Mesothelial cell of epicardium (in vitro differentiated cells): ENCODE data around the gene C1QB. TPM values are rescaled to one million over a fixed set of nuclear protein-coding genes. Genes with fewer than 3 reads are reported as not detected.

Experiments
- DNase-seq, 2 experiments: peaks; one replicate each; pipeline ENCODE4 v3.0.0; 2021; ENCODE audit warnings: low spot score in 2 of 2; ENCODE audit not compliant: unreplicated experiment in 2 of 2
- H3K27ac Mint-ChIP-seq: 2 replicates; pipeline ENCODE4 v1.8.0; 2021; ENCODE audit warnings: mixed read lengths
- H3K27me3 Mint-ChIP-seq: 2 replicates; pipeline ENCODE4 v1.8.0; 2021; ENCODE audit warnings: low read depth, mixed read lengths
- H3K36me3 Mint-ChIP-seq: 2 replicates; pipeline ENCODE4 v1.8.0; 2021; ENCODE audit warnings: mixed read lengths
- H3K4me1 Mint-ChIP-seq: 2 replicates; pipeline ENCODE4 v1.8.0; 2021; ENCODE audit warnings: mixed read lengths
- H3K4me3 Mint-ChIP-seq: 2 replicates; pipeline ENCODE4 v1.8.0; 2021; ENCODE audit warnings: mild to moderate bottlenecking, moderate library complexity, mixed read lengths
- H3K9me3 Mint-ChIP-seq: 2 replicates; pipeline ENCODE4 v1.8.0; 2021; ENCODE audit warnings: mixed read lengths
- total RNA-seq: library from RNA; stranded (reverse); gene quantifications from 3 replicates; pipeline ENCODE4 v1.2.1, GENCODE V29; 2021
- TF ChIP-seq, protein P1 (sequence below): fragments of 200-600 bp; sonication (generic); IDR thresholded peaks from one replicate; pipeline ENCODE4 v1.5.0; 2021; ENCODE audit warnings: antibody characterized with exemption; ENCODE audit not compliant: unreplicated experiment

The C1QB gene
- total RNA-seq, 1 donor from 2014 or later = not detected

DNA sequence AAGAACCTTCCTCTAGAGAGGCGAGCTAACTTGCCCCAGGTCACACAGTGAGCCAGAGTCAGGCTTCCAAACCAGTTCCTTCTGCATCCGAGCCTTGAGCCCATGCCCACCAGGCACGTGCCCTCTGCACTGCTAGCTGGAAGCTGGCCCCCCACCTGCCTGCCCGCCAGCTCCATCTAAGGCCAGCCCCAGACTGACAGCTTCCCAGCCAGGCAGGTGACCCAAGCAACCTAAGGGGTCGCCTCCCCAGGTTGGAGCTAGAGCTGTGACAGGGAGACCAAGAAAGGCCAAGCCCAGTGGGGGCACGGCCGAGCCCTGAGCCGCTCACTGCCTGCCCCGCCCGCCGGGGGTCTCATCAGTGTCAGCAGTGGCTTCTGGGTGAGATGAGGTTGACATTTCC lies 36.5 kb upstream of the C1QB start:
- Mint-ChIP-seq H3K9me3 (no peaks in the 10 kb centered on the region), H3K27me3 (peaks cover 77% of the 10 kb centered on the region), H3K4me1 (no peaks in the 10 kb centered on the region), H3K4me3 (no peak overlapping the region), H3K27ac (no peak overlapping the region), H3K36me3 (no peaks in the 10 kb centered on the region)
- TF ChIP-seq, protein P1, sequence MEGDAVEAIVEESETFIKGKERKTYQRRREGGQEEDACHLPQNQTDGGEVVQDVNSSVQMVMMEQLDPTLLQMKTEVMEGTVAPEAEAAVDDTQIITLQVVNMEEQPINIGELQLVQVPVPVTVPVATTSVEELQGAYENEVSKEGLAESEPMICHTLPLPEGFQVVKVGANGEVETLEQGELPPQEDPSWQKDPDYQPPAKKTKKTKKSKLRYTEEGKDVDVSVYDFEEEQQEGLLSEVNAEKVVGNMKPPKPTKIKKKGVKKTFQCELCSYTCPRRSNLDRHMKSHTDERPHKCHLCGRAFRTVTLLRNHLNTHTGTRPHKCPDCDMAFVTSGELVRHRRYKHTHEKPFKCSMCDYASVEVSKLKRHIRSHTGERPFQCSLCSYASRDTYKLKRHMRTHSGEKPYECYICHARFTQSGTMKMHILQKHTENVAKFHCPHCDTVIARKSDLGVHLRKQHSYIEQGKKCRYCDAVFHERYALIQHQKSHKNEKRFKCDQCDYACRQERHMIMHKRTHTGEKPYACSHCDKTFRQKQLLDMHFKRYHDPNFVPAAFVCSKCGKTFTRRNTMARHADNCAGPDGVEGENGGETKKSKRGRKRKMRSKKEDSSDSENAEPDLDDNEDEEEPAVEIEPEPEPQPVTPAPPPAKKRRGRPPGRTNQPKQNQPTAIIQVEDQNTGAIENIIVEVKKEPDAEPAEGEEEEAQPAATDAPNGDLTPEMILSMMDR = no peak
- no peak for DNase-seq

DNA sequence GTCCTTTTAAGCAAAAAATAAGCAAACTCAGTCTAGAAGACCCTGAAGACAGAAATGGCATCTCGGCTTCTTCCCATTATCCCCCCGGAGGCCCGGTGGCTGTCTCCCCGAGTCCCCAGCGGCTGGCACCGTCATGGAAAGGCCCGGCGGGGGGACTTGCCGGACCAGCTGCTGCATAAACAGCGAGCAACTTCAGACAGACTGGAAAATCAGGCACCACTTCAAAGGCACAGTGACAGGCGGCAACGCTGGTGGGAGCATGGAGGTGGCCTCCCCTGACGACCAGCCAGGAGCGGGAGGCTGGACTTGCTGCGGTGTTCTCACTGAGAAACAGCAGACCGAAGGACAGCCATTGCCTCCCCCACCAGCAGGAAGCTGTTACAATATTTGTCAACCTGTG lies 35.0 kb upstream of the C1QB start:
- TF ChIP-seq, protein P1 = no peak
- no peak for DNase-seq
- H3K36me3 Mint-ChIP-seq = no peaks in the 10 kb centered on the region
- H3K4me3 Mint-ChIP-seq = no peak overlapping the region
- no peak overlapping the region for H3K27ac Mint-ChIP-seq
- peaks cover 76% of the 10 kb centered on the region for H3K27me3 Mint-ChIP-seq
- H3K4me1 Mint-ChIP-seq = no peaks in the 10 kb centered on the region
- no peaks in the 10 kb centered on the region for H3K9me3 Mint-ChIP-seq

DNA sequence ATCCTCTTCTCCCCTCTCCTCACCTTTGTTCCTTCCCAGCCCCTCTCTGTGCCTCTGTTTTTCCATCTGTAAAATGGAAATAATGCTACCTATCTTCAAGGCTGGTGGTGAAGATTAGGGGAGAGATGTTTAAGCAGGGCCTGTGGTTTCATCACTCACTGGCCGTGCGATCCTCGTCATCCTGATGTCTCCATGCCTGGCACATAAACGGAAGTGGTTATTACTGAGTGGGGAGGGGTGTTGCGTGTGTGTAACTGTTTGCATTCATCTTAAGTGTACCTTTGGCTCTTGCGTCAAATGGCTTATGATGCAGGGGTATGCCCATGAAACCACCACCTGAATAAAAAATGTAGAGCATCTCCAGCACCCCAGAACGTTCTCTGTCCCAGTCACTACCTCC lies 33.8 kb upstream of the C1QB start:
- TF ChIP-seq, protein P1 = no peak

DNA sequence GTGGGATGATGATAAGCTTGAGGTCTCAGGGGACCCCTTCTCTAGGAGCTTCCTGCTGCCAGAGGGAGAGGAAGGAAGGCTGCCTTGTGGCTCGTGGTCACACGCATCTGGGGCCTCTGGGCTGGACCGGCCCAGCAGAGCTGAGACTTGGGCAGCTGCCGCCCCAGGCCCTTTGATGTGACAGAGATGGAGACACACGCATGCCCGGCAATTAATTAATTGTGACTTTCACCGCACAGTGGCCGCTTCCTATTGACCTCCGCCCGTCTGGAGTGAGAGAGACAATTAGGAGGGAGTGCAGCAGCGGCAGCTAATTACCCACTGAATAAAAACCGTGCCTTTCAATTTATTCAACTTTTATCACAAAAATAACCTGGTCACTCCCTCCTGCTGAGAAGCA lies 33.2 kb upstream of the C1QB start:
- TF ChIP-seq, protein P1 = no peak
- Mint-ChIP-seq H3K36me3 (no peaks in the 10 kb centered on the region), H3K27me3 (peaks cover 74% of the 10 kb centered on the region), H3K4me1 (no peaks in the 10 kb centered on the region), H3K27ac (no peak overlapping the region), H3K4me3 (no peak overlapping the region), H3K9me3 (no peaks in the 10 kb centered on the region)
- no peak for DNase-seq

More for the DNA sequence above, 33.8 kb upstream of the C1QB start:
- H3K27me3 Mint-ChIP-seq = peaks cover 74% of the 10 kb centered on the region
- H3K27ac Mint-ChIP-seq = no peak overlapping the region
- H3K9me3 Mint-ChIP-seq = no peaks in the 10 kb centered on the region
- H3K36me3 Mint-ChIP-seq = no peaks in the 10 kb centered on the region
- no peak overlapping the region for H3K4me3 Mint-ChIP-seq
- no peaks in the 10 kb centered on the region for H3K4me1 Mint-ChIP-seq
- no peak for DNase-seq

DNA sequence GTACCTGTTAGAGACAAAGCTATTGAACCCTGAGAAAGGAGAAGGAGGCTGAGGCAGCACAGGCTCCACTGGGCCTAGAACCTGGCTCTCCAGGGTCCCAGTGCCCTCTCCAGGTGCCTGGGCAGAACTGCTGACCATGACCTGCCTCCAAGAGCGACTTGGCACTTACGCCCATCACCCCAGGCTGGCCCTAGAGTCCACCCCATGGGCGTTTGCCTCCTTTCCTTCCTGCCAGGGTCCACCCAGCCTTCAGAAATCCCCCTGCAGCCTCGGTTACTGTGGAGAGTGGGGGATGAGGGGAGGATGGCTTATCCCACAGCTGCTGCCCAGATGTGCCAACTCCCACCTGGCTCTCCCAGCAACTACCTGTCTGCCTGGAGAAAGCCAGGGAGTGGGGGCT lies 31.3 kb upstream of the C1QB start:
- Mint-ChIP-seq H3K27me3 (peaks cover 72% of the 10 kb centered on the region), H3K4me3 (no peak overlapping the region), H3K27ac (no peak overlapping the region), H3K36me3 (no peaks in the 10 kb centered on the region), H3K4me1 (no peaks in the 10 kb centered on the region), H3K9me3 (no peaks in the 10 kb centered on the region)
- no peak for DNase-seq
- TF ChIP-seq, protein P1 = no peak
